Measurements from ENCODE around the gene SLC16A7. TPM values are rescaled to one million over a fixed set of nuclear protein-coding genes. Genes with fewer than 3 reads are reported as not detected.

Gene SLC16A7
- polyA plus RNA-seq, 4 donors, result under 0.01 to 5.4 (median 1.7) TPM

DNA sequence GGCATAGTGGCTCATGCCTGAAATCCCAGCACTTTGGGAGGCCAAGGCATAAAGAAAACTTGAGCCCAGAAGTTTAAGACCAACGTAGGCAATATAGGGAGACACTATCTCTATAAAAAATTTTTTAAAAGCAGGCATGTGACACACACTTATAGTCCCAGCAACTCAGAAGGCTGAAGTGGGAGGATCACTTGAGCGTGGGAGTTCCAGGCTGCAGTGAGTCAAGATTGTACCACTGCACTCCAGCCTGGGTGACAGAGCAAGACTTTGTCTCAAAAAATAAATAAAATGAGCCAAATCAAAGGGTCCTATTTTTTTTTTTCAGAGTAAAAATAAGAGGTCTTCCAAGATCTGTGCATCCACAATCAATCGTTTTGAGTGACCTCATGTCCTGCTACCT is 237.6 kb downstream of the SLC16A7 start:
- no peaks in the 10 kb centered on the region for H3K4me1 ChIP-seq (ENCODE audit: control insufficient read depth in 3 of 3, insufficient read depth in 2 of 3, low read depth in 1 of 3, low read length in 2 of 3)
- H3K27ac ChIP-seq (ENCODE audit: low read depth in 1 of 3, low read length in 2 of 3), result no peak overlapping the region
- no peaks in the 10 kb centered on the region for H3K36me3 ChIP-seq (ENCODE audit: control insufficient read depth in 3 of 3, insufficient read depth in 2 of 3, low read depth in 1 of 3, low read length in 3 of 3)
- no peak for DNase-seq
- H3K27me3 ChIP-seq (ENCODE audit: control insufficient read depth in 3 of 3, insufficient read depth in 3 of 3, low read length in 3 of 3), result no peaks in the 10 kb centered on the region
- H3K9me3 ChIP-seq (ENCODE audit: control insufficient read depth in 2 of 2, insufficient read depth in 1 of 2, low read depth in 1 of 2, low read length in 1 of 2), result no peaks in the 10 kb centered on the region
- 81 to 86% (median 83%) methylated on average over 3 of the region's 3 CpGs for WGBS, 3 donors
- no peak for FAIRE-seq
- no peak overlapping the region for H3K4me3 ChIP-seq (ENCODE audit: low read depth in 1 of 3, low read length in 3 of 3)

DNA sequence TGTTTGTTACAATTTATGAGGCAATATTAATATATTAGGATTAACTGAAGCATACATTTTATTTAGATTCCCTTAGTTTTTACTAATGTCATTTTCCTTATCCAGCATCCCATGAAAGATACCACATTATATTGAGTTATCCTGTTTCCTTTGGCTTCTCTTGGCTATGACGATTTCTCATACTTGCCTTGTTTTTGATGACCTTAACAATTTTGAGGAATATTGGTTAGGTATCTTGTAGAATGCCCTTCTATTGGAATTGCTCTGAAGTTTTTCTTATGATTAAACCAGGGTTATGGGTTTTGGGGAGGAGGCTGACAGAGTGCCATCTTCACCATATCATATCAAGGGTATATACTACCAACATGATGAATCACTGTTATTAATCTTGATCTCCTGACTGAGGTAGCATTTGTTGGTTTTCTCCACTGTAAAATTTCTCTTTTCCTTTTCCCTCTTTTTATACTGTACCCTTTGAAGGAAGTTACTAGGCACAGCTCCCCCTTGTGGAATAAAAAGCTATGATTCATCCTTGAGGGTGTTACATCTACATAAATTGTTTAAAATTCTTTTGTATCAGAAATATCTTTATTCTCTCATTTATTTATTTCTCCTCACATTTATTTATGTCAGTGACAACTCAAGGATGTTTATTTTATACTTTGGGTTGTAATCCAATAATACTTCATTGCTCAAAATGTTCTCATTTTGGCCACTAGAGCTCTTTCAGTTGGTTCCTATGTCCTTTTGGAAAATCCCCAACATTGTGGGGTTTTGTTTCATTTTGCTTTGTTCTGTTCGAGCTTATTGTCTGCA is 239.0 kb downstream of the SLC16A7 start:
- Histone ChIP-seq H3K27me3 (ENCODE audit: control insufficient read depth in 3 of 3, insufficient read depth in 3 of 3, low read length in 3 of 3) (peaks cover 0 to 1% (median 0%) of the 10 kb centered on the region in 3 donors), H3K9me3 (ENCODE audit: control insufficient read depth in 2 of 2, insufficient read depth in 1 of 2, low read depth in 1 of 2, low read length in 1 of 2) (no peaks in the 10 kb centered on the region), H3K27ac (ENCODE audit: low read depth in 1 of 3, low read length in 2 of 3) (no peak overlapping the region), H3K4me3 (ENCODE audit: low read depth in 1 of 3, low read length in 3 of 3) (no peak overlapping the region), H3K4me1 (ENCODE audit: control insufficient read depth in 3 of 3, insufficient read depth in 2 of 3, low read depth in 1 of 3, low read length in 2 of 3) (no peaks in the 10 kb centered on the region), H3K36me3 (ENCODE audit: control insufficient read depth in 3 of 3, insufficient read depth in 2 of 3, low read depth in 1 of 3, low read length in 3 of 3) (no peaks in the 10 kb centered on the region)
- DNase-seq, result peak in 1 of 2 donors; percentile 16
- WGBS, 3 donors, result 66 to 69% (median 67%) methylated on average over 2 of the region's 2 CpGs
- FAIRE-seq, result no peak
